H9 (cell line): ENCODE results near the gene INPP4A. TPM values are rescaled to one million over a fixed set of nuclear protein-coding genes. Genes with fewer than 3 reads are reported as not detected.

Experiments
- DNase-seq: peaks from one replicate; pipeline ENCODE4 v3.0.0-alpha.2; 2017
- H2AFZ ChIP-seq: one replicate; pipeline ENCODE4 v1.6.1; 2013; ENCODE audit warnings: mild to moderate bottlenecking, low read length, control low read depth, moderate library complexity
- H2AK5ac ChIP-seq: 2 replicates; pipeline ENCODE4 v1.6.1; 2013; ENCODE audit warnings: low read length, control low read depth, mixed read lengths; ENCODE audit not compliant: insufficient read length
- H2BK120ac ChIP-seq: one replicate; pipeline ENCODE4 v1.6.1; 2013; ENCODE audit warnings: low read depth, mild to moderate bottlenecking, low read length, control low read depth, inconsistent platforms; ENCODE audit not compliant: poor library complexity, severe bottlenecking
- H2BK12ac ChIP-seq: 2 replicates; pipeline ENCODE4 v1.6.1; 2013; ENCODE audit warnings: low read length, control low read depth, mixed read lengths, low read depth; ENCODE audit not compliant: insufficient read length
- H2BK15ac ChIP-seq: 2 replicates; pipeline ENCODE4 v1.6.1; 2013; ENCODE audit warnings: low read depth, low read length, control low read depth
- H2BK20ac ChIP-seq: one replicate; pipeline ENCODE4 v1.6.1; 2013; ENCODE audit warnings: low read depth, mild to moderate bottlenecking, low read length, control low read depth, inconsistent platforms; ENCODE audit not compliant: poor library complexity, severe bottlenecking
- H2BK5ac ChIP-seq: 2 replicates; pipeline ENCODE4 v1.6.1; 2013; ENCODE audit warnings: low read length, control low read depth, mixed read lengths; ENCODE audit not compliant: insufficient read length
- H3K14ac ChIP-seq: 2 replicates; pipeline ENCODE4 v1.6.1; 2013; ENCODE audit warnings: low read length, control low read depth; ENCODE audit not compliant: insufficient read depth
- H3K18ac ChIP-seq: 2 replicates; pipeline ENCODE4 v1.6.1; 2013; ENCODE audit warnings: low read depth, mild to moderate bottlenecking, mixed read lengths, low read length, control low read depth; ENCODE audit not compliant: insufficient read length
- H3K23ac ChIP-seq: 2 replicates; pipeline ENCODE4 v1.6.1; 2013; ENCODE audit warnings: low read length, control low read depth, mixed read lengths, low read depth; ENCODE audit not compliant: insufficient read length
- H3K23me2 ChIP-seq: 2 replicates; pipeline ENCODE4 v1.6.1; 2013; ENCODE audit warnings: low read depth, mild to moderate bottlenecking, mixed read lengths, low read length, control low read depth; ENCODE audit not compliant: insufficient read length, poor library complexity, severe bottlenecking
- H3K27ac ChIP-seq: 2 replicates; pipeline ENCODE4 v1.5.1; 2013; ENCODE audit warnings: low read length, control low read depth, mixed read lengths, low read depth; ENCODE audit not compliant: insufficient read length
- H3K27me3 ChIP-seq: 2 replicates; pipeline ENCODE4 v1.6.1; 2013; ENCODE audit warnings: low read length, control low read depth, inconsistent platforms; ENCODE audit not compliant: insufficient read depth
- H3K4ac ChIP-seq: 2 replicates; pipeline ENCODE4 v1.6.1; 2013; ENCODE audit warnings: low read depth, mild to moderate bottlenecking, control low read depth, inconsistent platforms, low read length, moderate library complexity
- H3K4me1 ChIP-seq: 2 replicates; pipeline ENCODE4 v1.6.1; 2013; ENCODE audit warnings: low read length, control low read depth, inconsistent platforms; ENCODE audit not compliant: insufficient read depth
- H3K4me2 ChIP-seq: 2 replicates; pipeline ENCODE4 v1.6.1; 2013; ENCODE audit warnings: low read length, control low read depth, mixed read lengths; ENCODE audit not compliant: insufficient read length, insufficient read depth
- H3K56ac ChIP-seq: 2 replicates; pipeline ENCODE4 v1.6.1; 2013; ENCODE audit warnings: low read depth, mild to moderate bottlenecking, mixed read lengths, low read length, control low read depth; ENCODE audit not compliant: insufficient read length
- H3K79me1 ChIP-seq: 2 replicates; pipeline ENCODE4 v1.6.1; 2013; ENCODE audit warnings: low read depth, mild to moderate bottlenecking, moderate library complexity, low read length, control low read depth, inconsistent platforms; ENCODE audit not compliant: insufficient read depth, poor library complexity, severe bottlenecking
- H3K79me2 ChIP-seq: 2 replicates; pipeline ENCODE4 v1.6.1; 2013; ENCODE audit warnings: low read length, control low read depth, inconsistent platforms; ENCODE audit not compliant: insufficient read depth
- H3K9ac ChIP-seq: 2 replicates; pipeline ENCODE4 v1.6.1; 2013; ENCODE audit warnings: low read length, control low read depth, mixed read lengths; ENCODE audit not compliant: insufficient read length; ENCODE audit errors: extremely low read depth
- H3K9me3 ChIP-seq: one replicate; pipeline ENCODE4 v1.6.1; 2013; ENCODE audit warnings: low read depth, low read length, inconsistent platforms; ENCODE audit not compliant: control insufficient read depth
- H3T11ph ChIP-seq: one replicate; pipeline ENCODE4 v1.6.1; 2013; ENCODE audit warnings: mild to moderate bottlenecking, low read length, control low read depth, inconsistent platforms
- H4K20me1 ChIP-seq: one replicate; pipeline ENCODE4 v1.6.1; 2013; ENCODE audit not compliant: control insufficient read depth, insufficient read length, insufficient read depth
- H4K5ac ChIP-seq: 2 replicates; pipeline ENCODE4 v1.6.1; 2013; ENCODE audit warnings: low read depth, mild to moderate bottlenecking, mixed read lengths, low read length, control low read depth; ENCODE audit not compliant: insufficient read length
- H4K8ac ChIP-seq: replicated peaks from 2 replicates; pipeline ENCODE4 v1.6.1; 2013; ENCODE audit warnings: low read length, control low read depth, mixed read lengths, low read depth; ENCODE audit not compliant: insufficient read length
- H4K91ac ChIP-seq: 2 replicates; pipeline ENCODE4 v1.6.1; 2013; ENCODE audit warnings: low read depth, mild to moderate bottlenecking, moderate library complexity, mixed read lengths, low read length, control low read depth; ENCODE audit not compliant: insufficient read length
- H3K27ac Mint-ChIP-seq, 3 experiments: 2 replicates in 2 of 3; 3 replicates in 1 of 3; pipeline ENCODE4 v1.8.0; 2020 to 2021; ENCODE audit warnings: mixed read lengths in 3 of 3, mild to moderate bottlenecking in 1 of 3, moderate library complexity in 1 of 3
- H3K27me3 Mint-ChIP-seq: 2 replicates; pipeline ENCODE4 v1.8.0; 2021; ENCODE audit warnings: low read depth, mild to moderate bottlenecking, moderate library complexity, mixed read lengths
- H3K36me3 Mint-ChIP-seq, 3 experiments: 2 replicates in 2 of 3; 3 replicates in 1 of 3; pipeline ENCODE4 v1.8.0; 2020 to 2021; ENCODE audit warnings: low read depth in 3 of 3, mixed read lengths in 3 of 3; ENCODE audit not compliant: insufficient read depth in 1 of 3
- H3K4me1 Mint-ChIP-seq, 2 experiments: 2 replicates each; pipeline ENCODE4 v1.8.0; 2020; ENCODE audit warnings: mixed read lengths in 2 of 2
- H3K4me3 Mint-ChIP-seq, 2 experiments: 2 replicates in 1 of 2; 3 replicates in 1 of 2; pipeline ENCODE4 v1.8.0; 2020 to 2021; ENCODE audit warnings: mild to moderate bottlenecking in 2 of 2, mixed read lengths in 2 of 2, moderate library complexity in 1 of 2
- H3K9me3 Mint-ChIP-seq, 2 experiments: 2 replicates in 1 of 2; 3 replicates in 1 of 2; pipeline ENCODE4 v1.8.0; 2020; ENCODE audit warnings: mild to moderate bottlenecking in 2 of 2, mixed read lengths in 2 of 2, moderate library complexity in 1 of 2
- WGBS: extraction: QIAGEN DNeasy Blood & Tissue Kit; methylation state at CpG from one replicate; pipeline ENCODE4 v1.1.7; 2013; ENCODE audit warnings: missing lambda C conversion rate, low lambda C conversion rate, mixed read lengths; ENCODE audit not compliant: insufficient read length; ENCODE audit errors: extremely low coverage; 5-methylcytosine and 5-hydroxymethylcytosine counted together
- total RNA-seq: library from RNA; stranded (reverse); gene quantifications from 2 replicates; pipeline ENCODE4 v1.2.1, GENCODE V29; 2021
- TF ChIP-seq, protein P1 (sequence below): fragments of 200-600 bp; sonication (generic); conservative IDR thresholded peaks from 3 replicates; pipeline ENCODE4 v1.8.0; 2021; ENCODE audit warnings: antibody characterized with exemption, mild to moderate bottlenecking

INPP4A gene
- total RNA-seq, 1 experiment from 2014 or later: 55.2 TPM

DNA sequence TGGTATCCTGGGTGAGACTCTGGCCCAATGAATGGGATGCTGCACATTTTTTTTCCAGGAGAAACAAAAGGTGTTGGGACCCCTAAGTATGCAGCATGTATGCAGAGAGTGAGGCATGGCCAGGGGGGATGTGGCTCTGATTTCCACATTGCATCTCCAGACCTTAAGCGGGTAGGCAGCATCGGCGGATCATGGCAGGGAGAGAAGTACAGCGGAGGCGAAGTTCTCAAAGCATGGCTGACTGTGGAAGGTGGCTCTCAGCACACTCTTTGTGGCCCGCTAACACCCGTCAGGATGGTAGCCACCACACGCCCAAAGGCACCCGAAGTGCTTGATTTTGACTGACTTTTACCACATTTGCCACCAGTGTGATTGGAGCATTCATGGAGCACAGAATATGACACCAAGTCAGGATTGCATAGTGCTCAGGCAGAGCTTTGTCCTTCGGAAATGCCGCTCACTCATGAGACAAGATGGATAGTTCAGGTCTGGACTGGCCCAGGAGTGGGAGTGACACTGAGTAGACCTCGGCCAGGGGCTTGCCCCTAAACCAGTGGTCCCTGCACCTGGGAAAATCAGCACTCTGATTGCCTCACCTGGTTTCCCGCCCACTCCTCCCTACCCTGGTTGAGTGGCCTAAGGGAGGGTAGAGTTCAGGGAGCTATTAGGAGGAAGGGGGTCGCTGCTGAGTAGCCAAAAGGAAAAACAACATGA lies 14.2 kb downstream of the INPP4A start:
- no peak overlapping the region for H2BK20ac ChIP-seq
- Mint-ChIP-seq H3K4me1 (peaks cover 70 to 71% of the 10 kb centered on the region in 2 experiments), H3K4me3 (no peak overlapping the region; a peak in 1 of 5 replicates), H3K27me3 (no peaks in the 10 kb centered on the region), H3K9me3 (no peaks in the 10 kb centered on the region), H3K36me3 (peaks cover 5 to 22% (median 21%) of the 10 kb centered on the region in 3 experiments), H3K27ac (peak overlapping the region in 2 of 3 experiments; percentile 66 to 92; a peak in 4 of 7 replicates)
- no peak overlapping the region for H4K5ac ChIP-seq
- H3K4ac ChIP-seq: no peak overlapping the region
- no peak overlapping the region for H2BK5ac ChIP-seq
- peak overlapping the region; percentile 51 for H3K14ac ChIP-seq
- peak overlapping the region; percentile 30 for H3K18ac ChIP-seq
- peaks cover 7% of the 10 kb centered on the region; the same call in 1 of the 2 replicates for H3K79me2 ChIP-seq
- H3T11ph ChIP-seq: no peak overlapping the region
- H3K4me1 ChIP-seq: peaks cover 16% of the 10 kb centered on the region; the same call in 1 of the 2 replicates
- no peaks in the 10 kb centered on the region for H3K9me3 ChIP-seq
- H3K23ac ChIP-seq: no peak overlapping the region
- H3K79me1 ChIP-seq: peaks cover 12% of the 10 kb centered on the region
- H2BK12ac ChIP-seq: no peak overlapping the region
- DNase-seq: no peak
- no peaks in the 10 kb centered on the region for H4K20me1 ChIP-seq
- H2AFZ ChIP-seq: no peak overlapping the region
- H2BK120ac ChIP-seq: no peak overlapping the region
- no peaks in the 10 kb centered on the region for H3K23me2 ChIP-seq
- no peaks in the 10 kb centered on the region for H3K27me3 ChIP-seq
- H2BK15ac ChIP-seq: no peak overlapping the region; the same call in 1 of the 2 replicates
- no peak overlapping the region for H3K56ac ChIP-seq
- H3K27ac ChIP-seq: no peak overlapping the region
- no peak overlapping the region for H4K91ac ChIP-seq
- WGBS: no CpG with 5 or more reads among the region's 14 CpGs
- H3K4me2 ChIP-seq: no peak overlapping the region
- H4K8ac ChIP-seq: no peak overlapping the region
- TF ChIP-seq, protein P1, sequence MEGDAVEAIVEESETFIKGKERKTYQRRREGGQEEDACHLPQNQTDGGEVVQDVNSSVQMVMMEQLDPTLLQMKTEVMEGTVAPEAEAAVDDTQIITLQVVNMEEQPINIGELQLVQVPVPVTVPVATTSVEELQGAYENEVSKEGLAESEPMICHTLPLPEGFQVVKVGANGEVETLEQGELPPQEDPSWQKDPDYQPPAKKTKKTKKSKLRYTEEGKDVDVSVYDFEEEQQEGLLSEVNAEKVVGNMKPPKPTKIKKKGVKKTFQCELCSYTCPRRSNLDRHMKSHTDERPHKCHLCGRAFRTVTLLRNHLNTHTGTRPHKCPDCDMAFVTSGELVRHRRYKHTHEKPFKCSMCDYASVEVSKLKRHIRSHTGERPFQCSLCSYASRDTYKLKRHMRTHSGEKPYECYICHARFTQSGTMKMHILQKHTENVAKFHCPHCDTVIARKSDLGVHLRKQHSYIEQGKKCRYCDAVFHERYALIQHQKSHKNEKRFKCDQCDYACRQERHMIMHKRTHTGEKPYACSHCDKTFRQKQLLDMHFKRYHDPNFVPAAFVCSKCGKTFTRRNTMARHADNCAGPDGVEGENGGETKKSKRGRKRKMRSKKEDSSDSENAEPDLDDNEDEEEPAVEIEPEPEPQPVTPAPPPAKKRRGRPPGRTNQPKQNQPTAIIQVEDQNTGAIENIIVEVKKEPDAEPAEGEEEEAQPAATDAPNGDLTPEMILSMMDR: no peak
- no peak overlapping the region for H2AK5ac ChIP-seq
- no peak overlapping the region for H3K9ac ChIP-seq
